ENCODE results near the gene POLE.

The POLE gene

GRCh38 chr12:132686825-132687210, 324 bp downstream of the POLE start:
- DNase-seq: peak; percentile 32
- Histone ChIP-seq H3K56ac (ENCODE audit: low read length) (peak overlapping the region; percentile 92), H3K36me3 (ENCODE audit: control insufficient read depth, insufficient read depth, low read length) (no peaks in the 10 kb centered on the region), H2BK15ac (replicated peaks; ENCODE audit: low read depth) (no peak overlapping the region), H4K8ac (ENCODE audit: low read depth, low read length) (peak overlapping the region; percentile 57), H3K79me2 (ENCODE audit: control insufficient read depth, insufficient read depth, low read length) (peaks cover 38% of the 10 kb centered on the region), H3K23ac (ENCODE audit: low read length) (peak overlapping the region; percentile 89), H2BK5ac (ENCODE audit: low read length) (no peak overlapping the region), H3K18ac (ENCODE audit: low read length) (peak overlapping the region; percentile 99), H4K5ac (ENCODE audit: low read length) (no peak overlapping the region), H2BK120ac (ENCODE audit: low read depth, low read length) (peak overlapping the region; percentile 35), H3K27me3 (ENCODE audit: insufficient read depth, low read length, poor library complexity) (no peaks in the 10 kb centered on the region), H3K9ac (ENCODE audit: low read length) (peak overlapping the region; percentile 84), H3K4me2 (ENCODE audit: low read length) (no peak overlapping the region), H3K4me3 (ENCODE audit: low read length) (peak overlapping the region; percentile 60), H3K4me1 (ENCODE audit: control insufficient read depth, low read depth, low read length) (peaks cover 2% of the 10 kb centered on the region), H3K27ac (ENCODE audit: low read depth, low read length) (peak overlapping the region; percentile 93), H3K4ac (ENCODE audit: low read depth, low read length) (peak overlapping the region; percentile 98), H3K79me1 (ENCODE audit: low read length) (peaks cover 12% of the 10 kb centered on the region), H2AK5ac (ENCODE audit: low read length) (no peak overlapping the region)
- WGBS (ENCODE audit: extremely low coverage, insufficient coverage, low lambda C conversion rate): no CpG with 5 or more reads among the region's 55 CpGs

GRCh38 chr12:132685400-132685799, 1.7 kb downstream of the POLE start:
- no peak overlapping the region for H3K27ac ChIP-seq (ENCODE audit: low read depth, low read length)
- no peak overlapping the region for H2BK15ac ChIP-seq (replicated peaks; ENCODE audit: low read depth)
- H4K8ac ChIP-seq (ENCODE audit: low read depth, low read length): no peak overlapping the region
- H2BK120ac ChIP-seq (ENCODE audit: low read depth, low read length): no peak overlapping the region
- WGBS (ENCODE audit: extremely low coverage, insufficient coverage, low lambda C conversion rate): no CpG with 5 or more reads among the region's 5 CpGs
- H3K23ac ChIP-seq (ENCODE audit: low read length): peak overlapping the region; percentile 20
- DNase-seq: peak; percentile 24
- no peaks in the 10 kb centered on the region for H3K36me3 ChIP-seq (ENCODE audit: control insufficient read depth, insufficient read depth, low read length)
- H3K4ac ChIP-seq (ENCODE audit: low read depth, low read length): no peak overlapping the region
- H4K5ac ChIP-seq (ENCODE audit: low read length): no peak overlapping the region
- H3K4me1 ChIP-seq (ENCODE audit: control insufficient read depth, low read depth, low read length): peaks cover 2% of the 10 kb centered on the region
- no peak overlapping the region for H3K4me3 ChIP-seq (ENCODE audit: low read length)
- peaks cover 20% of the 10 kb centered on the region for H3K79me1 ChIP-seq (ENCODE audit: low read length)
- H3K9ac ChIP-seq (ENCODE audit: low read length): peak overlapping the region; percentile 5
- peaks cover 51% of the 10 kb centered on the region for H3K79me2 ChIP-seq (ENCODE audit: control insufficient read depth, insufficient read depth, low read length)
- H3K27me3 ChIP-seq (ENCODE audit: insufficient read depth, low read length, poor library complexity): no peaks in the 10 kb centered on the region
- H3K56ac ChIP-seq (ENCODE audit: low read length): peak overlapping the region; percentile 60
- no peak overlapping the region for H2AK5ac ChIP-seq (ENCODE audit: low read length)
- H2BK5ac ChIP-seq (ENCODE audit: low read length): no peak overlapping the region
- H3K18ac ChIP-seq (ENCODE audit: low read length): no peak overlapping the region
- H3K4me2 ChIP-seq (ENCODE audit: low read length): peak overlapping the region; percentile 1

GRCh38 chr12:132677492-132677891, 9.7 kb downstream of the POLE start:
- Histone ChIP-seq H3K4ac (ENCODE audit: low read depth, low read length) (no peak overlapping the region), H2BK120ac (ENCODE audit: low read depth, low read length) (no peak overlapping the region), H3K27me3 (ENCODE audit: insufficient read depth, low read length, poor library complexity) (no peaks in the 10 kb centered on the region), H3K27ac (ENCODE audit: low read depth, low read length) (no peak overlapping the region), H4K8ac (ENCODE audit: low read depth, low read length) (no peak overlapping the region), H3K4me2 (ENCODE audit: low read length) (no peak overlapping the region), H3K79me1 (ENCODE audit: low read length) (peaks cover 29% of the 10 kb centered on the region), H3K4me1 (ENCODE audit: control insufficient read depth, low read depth, low read length) (no peaks in the 10 kb centered on the region), H3K4me3 (ENCODE audit: low read length) (no peak overlapping the region), H3K79me2 (ENCODE audit: control insufficient read depth, insufficient read depth, low read length) (peaks cover 32% of the 10 kb centered on the region), H2BK15ac (replicated peaks; ENCODE audit: low read depth) (no peak overlapping the region), H3K23ac (ENCODE audit: low read length) (no peak overlapping the region), H4K5ac (ENCODE audit: low read length) (no peak overlapping the region), H3K36me3 (ENCODE audit: control insufficient read depth, insufficient read depth, low read length) (peaks cover 31% of the 10 kb centered on the region), H3K9ac (ENCODE audit: low read length) (no peak overlapping the region), H2BK5ac (ENCODE audit: low read length) (no peak overlapping the region), H2AK5ac (ENCODE audit: low read length) (no peak overlapping the region), H3K56ac (ENCODE audit: low read length) (no peak overlapping the region), H3K18ac (ENCODE audit: low read length) (no peak overlapping the region)
- WGBS (ENCODE audit: extremely low coverage, insufficient coverage, low lambda C conversion rate): no CpG with 5 or more reads among the region's 9 CpGs
- no peak for DNase-seq

- no peak overlapping the region for H3K56ac ChIP-seq (ENCODE audit: low read length)
- H3K36me3 ChIP-seq (ENCODE audit: control insufficient read depth, insufficient read depth, low read length): peaks cover 38% of the 10 kb centered on the region
- H3K79me1 ChIP-seq (ENCODE audit: low read length): peaks cover 26% of the 10 kb centered on the region
- H3K27me3 ChIP-seq (ENCODE audit: insufficient read depth, low read length, poor library complexity): no peaks in the 10 kb centered on the region
- H3K27ac ChIP-seq (ENCODE audit: low read depth, low read length): no peak overlapping the region
- no peak for DNase-seq
- no peak overlapping the region for H3K18ac ChIP-seq (ENCODE audit: low read length)
- peaks cover 20% of the 10 kb centered on the region for H3K79me2 ChIP-seq (ENCODE audit: control insufficient read depth, insufficient read depth, low read length)
- no peak overlapping the region for H3K4ac ChIP-seq (ENCODE audit: low read depth, low read length)
- no peak overlapping the region for H3K4me3 ChIP-seq (ENCODE audit: low read length)
- H4K5ac ChIP-seq (ENCODE audit: low read length): no peak overlapping the region
- H2AK5ac ChIP-seq (ENCODE audit: low read length): no peak overlapping the region
- no peak overlapping the region for H3K9ac ChIP-seq (ENCODE audit: low read length)
- H2BK120ac ChIP-seq (ENCODE audit: low read depth, low read length): no peak overlapping the region
- H2BK5ac ChIP-seq (ENCODE audit: low read length): no peak overlapping the region
- H3K4me1 ChIP-seq (ENCODE audit: control insufficient read depth, low read depth, low read length): no peaks in the 10 kb centered on the region
- no peak overlapping the region for H3K4me2 ChIP-seq (ENCODE audit: low read length)
- no peak overlapping the region for H4K8ac ChIP-seq (ENCODE audit: low read depth, low read length)
- H2BK15ac ChIP-seq (replicated peaks; ENCODE audit: low read depth): no peak overlapping the region
- no CpG with 5 or more reads among the region's 14 CpGs for WGBS (ENCODE audit: extremely low coverage, insufficient coverage, low lambda C conversion rate)
- no peak overlapping the region for H3K23ac ChIP-seq (ENCODE audit: low read length)
Observed at GRCh38 chr12:132675757-132676432, 11.2 kb downstream of the POLE start.

GRCh38 chr12:132674561-132674960, 12.6 kb downstream of the POLE start:
- DNase-seq: no peak
- Histone ChIP-seq H3K36me3 (ENCODE audit: control insufficient read depth, insufficient read depth, low read length) (peaks cover 38% of the 10 kb centered on the region), H3K4me1 (ENCODE audit: control insufficient read depth, low read depth, low read length) (no peaks in the 10 kb centered on the region), H3K4ac (ENCODE audit: low read depth, low read length) (no peak overlapping the region), H3K4me2 (ENCODE audit: low read length) (no peak overlapping the region), H3K23ac (ENCODE audit: low read length) (no peak overlapping the region), H3K56ac (ENCODE audit: low read length) (no peak overlapping the region), H3K79me1 (ENCODE audit: low read length) (peaks cover 14% of the 10 kb centered on the region), H3K79me2 (ENCODE audit: control insufficient read depth, insufficient read depth, low read length) (peaks cover 7% of the 10 kb centered on the region), H3K4me3 (ENCODE audit: low read length) (no peak overlapping the region), H4K8ac (ENCODE audit: low read depth, low read length) (no peak overlapping the region), H3K27ac (ENCODE audit: low read depth, low read length) (no peak overlapping the region), H2BK15ac (replicated peaks; ENCODE audit: low read depth) (no peak overlapping the region), H2BK5ac (ENCODE audit: low read length) (no peak overlapping the region), H2BK120ac (ENCODE audit: low read depth, low read length) (no peak overlapping the region), H3K27me3 (ENCODE audit: insufficient read depth, low read length, poor library complexity) (no peaks in the 10 kb centered on the region), H4K5ac (ENCODE audit: low read length) (no peak overlapping the region), H2AK5ac (ENCODE audit: low read length) (no peak overlapping the region), H3K18ac (ENCODE audit: low read length) (no peak overlapping the region), H3K9ac (ENCODE audit: low read length) (no peak overlapping the region)
- WGBS (ENCODE audit: extremely low coverage, insufficient coverage, low lambda C conversion rate): no CpG with 5 or more reads among the region's 5 CpGs

Data from mesendoderm (in vitro differentiated cells).